ENCODE data around the gene STT3B.
A peak's percentile ranks its signal among the peaks of the same experiment; 100 is the strongest.

STT3B gene

DNA sequence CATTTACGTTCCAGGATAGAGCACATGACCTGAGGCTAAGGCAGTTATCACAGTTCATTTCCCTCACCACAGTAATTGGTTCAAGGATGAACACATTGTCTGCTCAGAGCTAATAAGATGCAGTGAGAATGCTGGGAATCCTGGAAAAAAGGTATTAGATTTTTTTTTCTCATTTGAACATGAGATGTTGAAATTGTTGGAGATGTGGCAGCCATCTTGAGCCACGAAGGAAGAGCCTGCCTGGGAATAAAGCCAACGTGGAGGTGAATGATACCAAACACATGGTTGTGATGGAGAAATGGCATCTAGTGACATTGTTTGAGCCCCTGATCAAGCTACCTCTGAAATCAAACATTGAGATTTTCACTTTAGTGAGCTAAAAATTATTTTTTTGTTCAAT, 16.0 kb upstream of the STT3B start:
- no peak for DNase-seq (ENCODE audit: low read depth, low spot score)

DNA sequence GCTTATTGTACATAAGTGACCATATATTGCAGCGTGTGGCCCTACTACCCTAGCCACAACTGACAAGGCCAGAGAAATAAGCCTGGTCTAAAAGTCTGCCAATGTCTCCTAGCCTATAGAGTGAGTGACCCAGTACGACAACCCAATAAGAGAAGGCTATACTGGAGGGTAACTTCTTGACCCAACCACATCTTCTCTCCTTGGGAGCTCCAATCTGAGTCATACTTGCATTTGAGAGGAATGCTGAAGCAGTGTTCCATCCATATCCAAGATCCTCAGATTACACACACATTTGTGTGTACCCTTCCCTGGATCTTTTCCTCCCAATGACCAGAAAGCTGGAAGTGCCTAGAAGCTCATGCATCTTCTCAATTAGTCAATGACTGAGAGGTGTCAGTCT, 11.3 kb upstream of the STT3B start:
- no peak for DNase-seq (ENCODE audit: low read depth, low spot score)

GRCh38 chr3:31522152-31522551, 10.6 kb upstream of the STT3B start:
- DNase-seq (ENCODE audit: low read depth, low spot score): no peak

- DNase-seq (ENCODE audit: low read depth, low spot score): no peak
These were observed 9.2 kb upstream of the STT3B start for GRCh38 chr3:31523543-31523942.

DNA sequence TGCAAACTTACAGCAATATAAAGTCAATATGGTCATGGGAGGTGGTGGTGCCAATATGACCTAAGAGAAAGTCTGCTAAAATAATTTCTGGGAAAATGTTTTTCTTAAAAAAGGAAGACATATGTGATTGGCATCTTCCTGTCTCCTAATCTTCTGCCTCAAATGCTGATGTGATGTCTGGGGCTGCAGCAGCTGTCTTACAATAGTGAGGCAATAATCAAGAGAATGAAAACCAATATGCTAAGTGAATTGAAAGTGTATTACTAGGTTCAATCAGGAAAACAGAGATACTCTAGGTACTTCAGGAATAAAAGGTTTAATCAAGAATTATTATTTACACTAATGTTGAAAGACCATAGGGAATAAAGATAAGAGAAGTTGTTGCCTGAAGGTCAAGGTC, 7.2 kb upstream of the STT3B start:
- DNase-seq (ENCODE audit: low read depth, low spot score): no peak

DNA sequence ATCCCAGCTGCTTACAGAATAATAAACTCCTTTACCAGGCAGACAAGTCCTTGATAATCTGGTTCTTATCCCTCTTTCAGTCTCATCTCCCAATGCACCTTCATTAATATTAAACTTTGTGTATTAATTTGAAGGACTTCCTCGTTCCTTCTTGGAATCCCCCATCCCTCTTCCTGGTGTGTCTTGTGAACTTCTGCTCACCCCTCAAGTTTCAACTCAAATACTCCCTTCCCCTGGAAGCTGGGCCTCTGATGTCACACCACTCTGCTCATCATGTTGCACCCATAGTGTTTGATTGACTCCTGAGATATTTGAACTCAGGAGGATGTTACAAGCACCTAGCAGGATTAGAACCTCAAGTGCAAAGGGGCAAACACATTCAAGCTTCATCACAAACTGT, 3.3 kb upstream of the STT3B start:
- DNase-seq (ENCODE audit: low read depth, low spot score): no peak

DNA sequence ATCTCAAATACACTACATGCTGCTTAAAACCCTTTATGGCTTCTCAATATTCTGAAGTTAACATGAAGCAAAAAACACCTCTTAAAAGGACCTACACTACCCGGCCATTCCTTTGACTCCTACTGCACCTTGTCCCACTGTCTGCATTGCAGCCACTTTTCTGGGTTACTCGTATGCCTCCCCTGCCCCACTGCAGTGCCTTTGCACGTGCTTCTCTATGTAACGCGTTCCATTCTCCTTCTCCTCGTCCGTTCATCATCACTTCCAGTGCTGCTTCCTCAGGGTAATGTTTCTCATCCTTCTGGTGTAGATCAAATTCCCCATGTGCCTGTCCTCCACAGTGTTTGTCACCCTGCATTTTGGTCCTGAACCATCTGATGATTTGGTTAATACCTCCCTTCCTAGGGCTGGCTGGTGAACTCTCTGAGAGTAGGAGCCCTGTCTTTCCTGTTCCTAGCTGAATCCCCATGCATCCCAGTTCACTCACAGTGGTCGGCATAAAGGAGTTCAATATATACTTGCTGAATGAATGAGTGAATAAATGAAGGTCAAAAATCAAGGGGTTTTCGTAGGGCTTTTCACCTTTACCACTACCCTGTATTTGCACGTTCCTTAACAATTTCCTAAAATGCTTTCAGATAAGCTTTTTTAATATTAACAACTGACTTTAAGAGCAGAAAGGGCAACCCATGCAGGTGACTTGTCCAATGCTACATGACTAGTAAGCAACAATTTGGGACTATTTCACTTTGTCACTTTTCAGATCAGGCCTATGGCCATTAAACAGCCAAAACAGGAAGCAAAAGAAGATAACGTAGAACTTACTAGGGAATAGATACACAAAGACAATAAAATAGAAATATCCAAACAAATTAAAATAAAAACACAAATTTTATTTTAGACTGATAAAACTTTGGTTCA, 2.4 kb upstream of the STT3B start:
- DNase-seq (ENCODE audit: low read depth, low spot score): no peak

- DNase-seq (ENCODE audit: low read depth, low spot score): no peak
These were observed 1.8 kb upstream of the STT3B start for GRCh38 chr3:31530960-31531335.

GRCh38 chr3:31531452-31531991, 1.2 kb upstream of the STT3B start:
- no peak for DNase-seq (ENCODE audit: low read depth, low spot score)

GRCh38 chr3:31531992-31532586, 636 bp upstream of the STT3B start:
- peak; percentile 99 for DNase-seq (ENCODE audit: low read depth, low spot score)

- DNase-seq (ENCODE audit: low read depth, low spot score): peak; percentile 46
These were observed 692 bp downstream of the STT3B start for GRCh38 chr3:31533169-31534064.

DNA sequence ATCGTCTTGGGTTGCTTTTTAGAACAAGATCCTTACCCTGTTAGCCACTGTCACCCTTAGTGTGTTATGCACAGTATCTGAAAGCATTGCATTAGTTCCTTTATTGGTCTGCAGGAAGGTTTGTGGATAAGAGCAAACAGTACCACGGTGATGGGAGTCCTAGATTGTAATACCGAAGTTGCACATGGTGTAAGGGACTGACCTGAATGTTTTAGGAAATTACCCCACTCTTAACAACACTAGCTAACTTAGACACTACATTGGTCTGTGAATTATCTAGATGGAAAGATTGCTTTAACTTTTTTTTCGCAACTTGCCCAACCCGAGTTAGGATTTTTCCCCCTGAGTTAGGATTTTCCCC, 1.3 kb downstream of the STT3B start:
- no peak for DNase-seq (ENCODE audit: low read depth, low spot score)

- DNase-seq (ENCODE audit: low read depth, low spot score): no peak
These were observed 3.8 kb downstream of the STT3B start for GRCh38 chr3:31536497-31536896.

GRCh38 chr3:31538801-31539200, 6.1 kb downstream of the STT3B start:
- no peak for DNase-seq (ENCODE audit: low read depth, low spot score)

DNA sequence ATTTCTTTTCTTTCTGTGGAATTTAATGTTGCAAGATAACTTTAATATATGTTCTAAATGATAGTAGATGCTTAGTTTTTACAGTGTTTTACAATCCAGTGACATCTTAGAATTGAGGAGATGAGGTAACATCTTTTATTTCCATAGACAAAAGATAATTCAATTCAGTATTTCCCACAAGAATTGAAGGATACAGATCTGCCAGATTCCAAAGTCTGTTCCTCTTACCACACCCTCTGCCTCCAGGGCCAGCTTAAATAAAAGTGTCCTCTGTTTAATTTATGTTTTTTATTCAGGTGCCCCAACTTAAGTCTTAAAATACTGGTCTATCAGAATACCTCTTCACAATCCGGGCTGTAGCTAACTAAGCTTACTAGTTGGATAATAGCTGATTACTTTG, 6.5 kb downstream of the STT3B start:
- DNase-seq (ENCODE audit: low read depth, low spot score): no peak

DNA sequence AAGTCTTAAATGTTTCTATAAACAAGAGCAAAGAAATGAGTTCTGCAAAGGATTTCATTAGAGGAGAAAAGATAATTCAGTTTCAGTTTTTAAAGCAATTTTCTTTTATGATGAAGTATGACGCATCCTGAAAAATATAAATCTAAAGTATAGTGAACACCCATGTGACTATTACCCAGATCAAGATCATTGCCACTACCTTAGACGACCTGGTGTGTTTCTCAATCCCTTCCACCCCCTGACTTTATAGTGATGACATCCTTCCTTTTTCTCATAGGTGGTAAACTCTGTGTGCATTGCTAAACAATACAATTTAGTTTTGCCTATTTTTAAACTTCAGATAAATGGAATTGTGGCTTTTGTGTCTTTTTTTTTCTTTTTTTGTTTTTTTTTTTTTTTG, 8.4 kb downstream of the STT3B start:
- no peak for DNase-seq (ENCODE audit: low read depth, low spot score)

GRCh38 chr3:31542246-31542645, 9.5 kb downstream of the STT3B start:
- DNase-seq (ENCODE audit: low read depth, low spot score): no peak

GRCh38 chr3:31543375-31543774, 10.7 kb downstream of the STT3B start:
- DNase-seq (ENCODE audit: low read depth, low spot score): no peak

- DNase-seq (ENCODE audit: low read depth, low spot score): peak; percentile 50
These were observed 11.9 kb downstream of the STT3B start for GRCh38 chr3:31544634-31545033.

GRCh38 chr3:31546162-31546561, 13.4 kb downstream of the STT3B start:
- peak; percentile 47 for DNase-seq (ENCODE audit: low read depth, low spot score)

- DNase-seq (ENCODE audit: low read depth, low spot score): no peak
These were observed 14.0 kb downstream of the STT3B start for GRCh38 chr3:31546725-31547124.

All from ELF-1 (cell line).